Measurements from ENCODE around the gene TRIM10.
"Not testable (repeated sequence)": the region's sequence is repeated elsewhere in the genome, so short reads cannot be mapped to it uniquely, and the experiment has no call there.

Gene TRIM10

DNA sequence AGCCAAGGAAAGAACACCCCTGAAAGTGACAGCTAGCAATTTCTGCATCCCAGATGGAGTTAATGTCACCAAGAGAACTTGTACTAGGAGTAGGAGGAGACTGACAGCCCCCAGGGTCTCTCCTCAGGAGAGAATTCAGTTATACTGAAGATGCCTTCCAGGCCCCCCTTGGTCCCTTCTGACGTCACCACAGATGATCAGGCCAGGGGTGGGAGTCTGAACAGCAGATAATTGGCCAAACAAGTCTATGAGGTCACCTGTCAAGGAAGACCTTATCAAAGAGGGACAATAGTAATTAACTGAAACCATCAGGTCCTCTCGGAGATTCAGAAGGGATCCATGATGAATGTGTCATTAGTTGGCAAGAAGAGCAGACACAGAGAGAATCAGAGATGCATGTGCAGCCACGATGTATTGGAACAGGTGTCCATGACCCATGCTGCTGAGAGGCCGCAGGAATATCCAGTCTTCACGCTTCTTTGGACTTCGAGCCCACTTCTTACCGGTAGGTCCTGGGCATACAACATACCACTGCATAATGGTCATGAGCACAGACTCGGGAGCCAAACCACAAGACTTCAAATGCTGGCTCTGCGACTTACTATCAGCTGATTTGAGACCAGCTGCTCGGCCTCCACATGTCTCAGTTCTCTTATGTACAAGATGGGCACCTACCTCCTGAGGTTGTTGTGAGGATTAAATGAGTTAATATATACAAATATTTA lies 10.2 kb downstream of the TRIM10 start:
- Histone ChIP-seq H3K4me3 (ENCODE audit: low read length) (no peak overlapping the region), H3K4me1 (ENCODE audit: control insufficient read depth, insufficient read depth, low read length) (peaks cover 15% of the 10 kb centered on the region), H3K36me3 (ENCODE audit: control insufficient read depth, insufficient read depth, low read length, severe bottlenecking) (no peaks in the 10 kb centered on the region), H3K27me3 (replicated peaks; ENCODE audit: control insufficient read depth, insufficient read depth, low read length) (peaks cover under 1% of the 10 kb centered on the region), H3K9me3 (ENCODE audit: control insufficient read depth, low read length) (no peaks in the 10 kb centered on the region), H3K9ac (ENCODE audit: low read length) (no peak overlapping the region)
- no peak for DNase-seq (ENCODE audit: low read depth)

DNA sequence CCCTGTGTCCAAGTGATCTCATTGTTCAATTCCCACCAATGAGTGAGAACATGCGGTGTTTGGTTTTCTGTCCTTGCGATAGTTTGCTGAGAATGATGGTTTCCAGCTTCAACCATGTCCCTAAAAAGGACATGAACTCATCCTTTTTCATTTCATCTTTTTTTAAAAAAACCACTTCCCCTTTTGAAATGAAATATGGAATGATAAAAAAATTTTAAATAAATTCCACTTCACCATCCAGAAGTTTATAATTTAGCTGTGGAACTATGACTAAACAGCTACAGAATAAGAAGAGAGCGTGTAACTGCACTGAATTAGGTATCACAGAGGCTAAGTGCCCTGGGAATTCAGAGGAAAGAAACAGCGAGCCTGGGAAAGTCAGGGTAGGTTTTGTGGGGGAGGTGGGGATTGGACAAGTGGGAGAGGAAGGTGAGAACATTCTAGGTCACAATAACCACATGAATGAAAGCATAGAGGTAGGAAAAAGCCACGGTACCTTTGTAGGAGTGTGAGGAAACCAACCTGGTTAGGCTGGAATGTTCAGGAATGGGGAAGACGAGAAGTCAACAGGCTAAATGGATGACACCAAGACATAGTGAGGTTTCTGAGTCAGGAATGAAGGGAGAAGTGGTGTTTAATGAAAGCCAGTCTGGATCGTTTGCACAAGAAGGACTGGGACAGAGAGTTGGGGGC lies 11.0 kb downstream of the TRIM10 start:
- Histone ChIP-seq H3K9me3 (ENCODE audit: control insufficient read depth, low read length) (no peaks in the 10 kb centered on the region), H3K27me3 (replicated peaks; ENCODE audit: control insufficient read depth, insufficient read depth, low read length) (peaks cover 6% of the 10 kb centered on the region)

DNA sequence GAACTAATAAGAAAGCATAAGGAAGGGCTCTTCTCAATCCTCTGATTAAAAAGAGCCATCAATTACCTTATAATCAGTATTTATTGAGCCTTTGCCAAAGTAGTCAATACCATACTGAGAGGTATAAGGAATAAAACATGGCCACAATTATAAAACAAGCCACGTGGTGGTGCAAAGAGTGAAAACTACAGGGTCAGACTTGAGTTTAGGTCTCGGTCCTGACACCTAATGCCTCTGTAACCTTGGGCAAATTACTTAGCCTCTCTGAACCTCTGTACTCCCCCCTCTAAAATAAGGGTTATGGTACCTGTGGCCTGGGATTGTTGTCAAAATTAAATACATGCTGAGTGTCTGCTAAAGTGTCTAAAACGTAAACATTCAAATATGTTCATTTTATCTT lies 11.8 kb downstream of the TRIM10 start:
- DNase-seq (ENCODE audit: low read depth): no peak
- Histone ChIP-seq H3K4me3 (ENCODE audit: low read length) (no peak overlapping the region), H3K9me3 (ENCODE audit: control insufficient read depth, low read length) (no peaks in the 10 kb centered on the region), H3K9ac (ENCODE audit: low read length) (no peak overlapping the region), H3K36me3 (ENCODE audit: control insufficient read depth, insufficient read depth, low read length, severe bottlenecking) (no peaks in the 10 kb centered on the region), H3K4me1 (ENCODE audit: control insufficient read depth, insufficient read depth, low read length) (no peaks in the 10 kb centered on the region), H3K27me3 (replicated peaks; ENCODE audit: control insufficient read depth, insufficient read depth, low read length) (peaks cover 9% of the 10 kb centered on the region)

More for the DNA sequence above, 11.0 kb downstream of the TRIM10 start:
- H3K9ac ChIP-seq (ENCODE audit: low read length): no peak overlapping the region
- H3K36me3 ChIP-seq (ENCODE audit: control insufficient read depth, insufficient read depth, low read length, severe bottlenecking): no peaks in the 10 kb centered on the region
- H3K4me1 ChIP-seq (ENCODE audit: control insufficient read depth, insufficient read depth, low read length): peaks cover 6% of the 10 kb centered on the region
- no peak overlapping the region for H3K4me3 ChIP-seq (ENCODE audit: low read length)
- DNase-seq (ENCODE audit: low read depth): no peak

DNA sequence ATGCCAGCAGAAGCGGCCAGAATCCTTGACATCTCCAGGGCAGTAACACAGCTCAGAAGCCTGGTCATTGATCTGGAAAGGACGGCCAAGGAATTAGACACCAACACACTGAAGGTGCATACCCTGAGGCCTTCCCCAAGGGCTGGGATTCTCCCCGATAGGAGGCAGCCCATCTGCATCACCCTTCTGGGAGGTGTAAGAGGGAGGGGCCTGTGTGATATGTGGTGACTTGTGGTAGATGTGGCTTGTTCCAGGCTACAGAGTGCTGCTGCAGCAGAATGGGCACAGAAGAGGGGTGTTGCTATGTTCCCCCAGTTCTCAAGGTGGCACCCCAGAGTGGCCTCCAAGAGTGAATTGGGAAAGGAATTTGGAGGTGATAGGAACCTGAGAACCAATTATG lies 13.9 kb downstream of the TRIM10 start:
- no peak overlapping the region for H3K9ac ChIP-seq (ENCODE audit: low read length)
- H3K9me3 ChIP-seq (ENCODE audit: control insufficient read depth, low read length): no peaks in the 10 kb centered on the region
- DNase-seq (ENCODE audit: low read depth): no peak
- no peak overlapping the region for H3K4me3 ChIP-seq (ENCODE audit: low read length)
- H3K36me3 ChIP-seq (ENCODE audit: control insufficient read depth, insufficient read depth, low read length, severe bottlenecking): no peaks in the 10 kb centered on the region
- H3K27me3 ChIP-seq (replicated peaks; ENCODE audit: control insufficient read depth, insufficient read depth, low read length): peaks cover 9% of the 10 kb centered on the region
- H3K4me1 ChIP-seq (ENCODE audit: control insufficient read depth, insufficient read depth, low read length): no peaks in the 10 kb centered on the region

DNA sequence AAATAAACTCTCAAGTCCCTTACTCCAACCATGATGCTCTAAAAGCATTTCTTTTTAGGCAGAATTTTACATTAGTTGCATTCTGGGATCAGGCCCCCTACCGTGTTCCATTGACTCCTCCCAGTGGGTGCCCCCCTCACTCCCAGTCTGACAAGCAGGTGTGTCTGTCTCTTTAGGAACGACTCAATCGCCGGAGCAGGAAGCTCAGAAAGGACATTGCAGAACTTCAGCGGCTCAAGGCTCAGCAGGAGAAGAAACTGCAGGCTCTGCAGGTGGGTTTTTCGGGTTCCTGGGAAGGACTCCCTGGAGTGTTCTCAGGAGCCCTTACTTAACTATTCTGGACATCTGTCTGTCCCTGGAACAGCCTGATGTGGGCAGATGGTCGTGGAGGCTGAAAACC lies 15.2 kb downstream of the TRIM10 start:
- H3K9me3 ChIP-seq (ENCODE audit: control insufficient read depth, low read length): no peaks in the 10 kb centered on the region
- DNase-seq (ENCODE audit: low read depth): no peak
- no peaks in the 10 kb centered on the region for H3K4me1 ChIP-seq (ENCODE audit: control insufficient read depth, insufficient read depth, low read length)
- H3K36me3 ChIP-seq (ENCODE audit: control insufficient read depth, insufficient read depth, low read length, severe bottlenecking): no peaks in the 10 kb centered on the region
- H3K9ac ChIP-seq (ENCODE audit: low read length): no peak overlapping the region
- peaks cover 18% of the 10 kb centered on the region for H3K27me3 ChIP-seq (replicated peaks; ENCODE audit: control insufficient read depth, insufficient read depth, low read length)
- H3K4me3 ChIP-seq (ENCODE audit: low read length): no peak overlapping the region

DNA sequence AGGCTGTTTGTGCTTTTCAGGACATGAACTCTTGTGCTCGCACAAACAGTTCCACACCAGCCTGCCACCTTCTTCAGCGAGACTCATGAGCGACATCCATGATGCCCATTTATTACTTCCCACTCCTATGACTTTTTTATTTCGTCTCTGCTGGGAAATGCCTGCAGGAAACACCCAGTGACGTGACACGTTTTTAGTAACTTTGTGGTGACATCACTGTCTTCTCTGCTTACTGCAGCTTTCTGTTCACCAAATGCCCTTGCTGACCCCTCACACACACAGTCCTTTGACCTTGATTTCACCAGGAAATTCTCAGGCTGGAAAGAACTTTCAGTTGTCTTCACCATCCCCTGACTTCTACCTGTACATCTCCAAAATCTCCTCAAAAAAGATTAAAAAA lies 16.2 kb downstream of the TRIM10 start:
- Histone ChIP-seq H3K9me3 (ENCODE audit: control insufficient read depth, low read length) (no peaks in the 10 kb centered on the region), H3K9ac (ENCODE audit: low read length) (no peak overlapping the region), H3K4me3 (ENCODE audit: low read length) (no peak overlapping the region), H3K4me1 (ENCODE audit: control insufficient read depth, insufficient read depth, low read length) (no peaks in the 10 kb centered on the region), H3K36me3 (ENCODE audit: control insufficient read depth, insufficient read depth, low read length, severe bottlenecking) (no peaks in the 10 kb centered on the region), H3K27me3 (replicated peaks; ENCODE audit: control insufficient read depth, insufficient read depth, low read length) (peaks cover 20% of the 10 kb centered on the region)
- DNase-seq (ENCODE audit: low read depth): no peak

DNA sequence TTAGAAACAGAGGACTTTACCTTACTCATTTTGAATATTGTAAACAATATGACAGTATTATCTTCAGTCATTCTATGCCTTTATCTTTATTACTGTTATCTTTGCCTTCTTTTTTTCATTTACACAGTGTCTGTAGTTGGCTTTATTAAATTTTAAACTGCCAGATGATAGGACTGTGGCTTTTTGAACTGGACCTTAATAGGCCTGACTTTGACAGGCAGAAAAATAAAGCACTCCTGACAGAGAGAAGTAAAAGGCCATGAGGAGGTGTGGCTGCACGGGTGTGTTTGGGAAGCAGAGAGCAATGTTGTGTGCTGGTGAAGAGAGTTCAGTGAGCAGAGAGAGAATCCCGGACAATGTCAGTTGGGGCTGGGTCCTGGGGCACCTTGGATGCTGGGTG lies 17.2 kb downstream of the TRIM10 start:
- Histone ChIP-seq H3K9ac (ENCODE audit: low read length) (no peak overlapping the region), H3K36me3 (ENCODE audit: control insufficient read depth, insufficient read depth, low read length, severe bottlenecking) (no peaks in the 10 kb centered on the region), H3K27me3 (replicated peaks; ENCODE audit: control insufficient read depth, insufficient read depth, low read length) (peaks cover 20% of the 10 kb centered on the region), H3K4me3 (ENCODE audit: low read length) (no peak overlapping the region), H3K9me3 (ENCODE audit: control insufficient read depth, low read length) (no peaks in the 10 kb centered on the region), H3K4me1 (ENCODE audit: control insufficient read depth, insufficient read depth, low read length) (no peaks in the 10 kb centered on the region)
- DNase-seq (ENCODE audit: low read depth): no peak

DNA sequence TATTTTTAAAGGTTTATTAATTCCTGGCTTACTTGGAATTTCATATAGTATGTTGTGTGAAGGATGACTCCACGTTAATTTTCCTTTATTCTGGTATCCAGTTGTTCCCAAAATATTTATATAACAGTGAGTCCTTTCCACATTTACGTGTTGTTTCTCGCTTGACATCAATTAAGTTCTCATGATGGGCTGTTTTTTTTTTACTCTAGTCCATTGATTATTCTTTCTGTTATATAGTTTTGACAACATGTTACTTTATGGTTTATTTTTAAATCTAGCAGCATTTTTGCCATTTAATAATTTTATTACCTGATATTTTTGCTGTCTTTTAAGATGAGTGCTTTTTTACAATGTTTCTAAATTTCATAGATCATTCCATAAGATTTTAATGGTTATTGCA lies 18.3 kb downstream of the TRIM10 start:
- Histone ChIP-seq H3K4me3 (ENCODE audit: low read length) (no peak overlapping the region), H3K9ac (ENCODE audit: low read length) (no peak overlapping the region), H3K4me1 (ENCODE audit: control insufficient read depth, insufficient read depth, low read length) (no peaks in the 10 kb centered on the region), H3K9me3 (ENCODE audit: control insufficient read depth, low read length) (no peaks in the 10 kb centered on the region), H3K36me3 (ENCODE audit: control insufficient read depth, insufficient read depth, low read length, severe bottlenecking) (no peaks in the 10 kb centered on the region), H3K27me3 (replicated peaks; ENCODE audit: control insufficient read depth, insufficient read depth, low read length) (peaks cover 20% of the 10 kb centered on the region)
- DNase-seq (ENCODE audit: low read depth): no peak

DNA sequence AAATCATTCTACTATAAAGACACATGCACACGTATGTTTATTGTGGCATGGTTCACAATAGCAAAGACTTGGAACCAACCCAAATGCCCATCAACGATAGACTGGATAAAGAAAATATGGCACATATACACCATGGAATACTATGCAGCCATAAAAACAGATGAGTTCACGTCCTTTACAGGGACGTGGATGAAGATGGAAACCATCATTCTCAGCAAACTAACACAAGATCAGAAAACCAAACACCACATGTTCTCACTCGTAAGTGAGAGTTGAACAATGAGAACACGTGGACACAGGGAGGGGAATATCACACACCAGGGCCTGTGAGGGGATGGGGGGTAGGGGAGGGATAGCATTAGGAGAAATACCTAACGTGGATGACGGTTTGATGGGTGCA lies 20.8 kb downstream of the TRIM10 start:
- H3K36me3 ChIP-seq (ENCODE audit: control insufficient read depth, insufficient read depth, low read length, severe bottlenecking); DNase-seq (ENCODE audit: low read depth); H3K4me3 ChIP-seq (ENCODE audit: low read length); H3K9ac ChIP-seq (ENCODE audit: low read length); H3K9me3 ChIP-seq (ENCODE audit: control insufficient read depth, low read length); H3K4me1 ChIP-seq (ENCODE audit: control insufficient read depth, insufficient read depth, low read length): not testable (repeated sequence)
- H3K27me3 ChIP-seq (replicated peaks; ENCODE audit: control insufficient read depth, insufficient read depth, low read length): peaks cover 14% of the 10 kb centered on the region

DNA sequence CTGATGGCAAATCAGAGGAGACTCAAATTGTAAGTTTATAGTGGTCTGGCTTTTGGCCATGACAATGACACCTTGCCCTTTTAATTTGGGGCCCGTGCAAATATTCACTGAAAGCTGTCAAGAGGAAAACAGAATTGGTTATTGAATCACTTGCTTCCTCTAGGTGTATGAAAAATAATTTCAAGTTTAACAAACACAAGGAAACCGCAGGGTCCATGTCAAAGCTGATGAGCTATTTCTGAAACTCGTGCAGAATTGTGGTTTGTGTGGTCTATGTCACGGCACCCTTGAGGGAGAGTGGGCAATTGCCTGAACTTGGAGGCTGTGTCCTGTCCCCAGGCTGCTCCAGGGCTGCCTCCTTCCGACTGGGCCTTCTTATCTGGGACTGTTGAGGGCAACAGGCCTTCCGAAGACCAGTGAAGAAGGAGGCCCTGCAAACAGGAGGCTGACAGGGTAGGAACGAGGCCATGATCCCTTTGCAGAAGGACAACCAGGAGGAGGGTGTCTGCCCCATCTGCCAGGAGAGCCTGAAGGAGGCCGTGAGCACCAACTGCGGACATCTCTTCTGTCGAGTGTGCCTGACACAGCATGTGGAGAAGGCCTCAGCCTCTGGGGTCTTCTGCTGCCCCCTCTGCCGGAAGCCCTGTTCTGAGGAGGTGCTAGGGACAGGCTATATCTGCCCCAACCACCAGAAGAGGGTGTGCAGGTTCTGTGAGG lies 24.3 kb downstream of the TRIM10 start:
- H3K9me3 ChIP-seq (ENCODE audit: control insufficient read depth, low read length): no peaks in the 10 kb centered on the region
- H3K27me3 ChIP-seq (replicated peaks; ENCODE audit: control insufficient read depth, insufficient read depth, low read length): peaks cover 14% of the 10 kb centered on the region
- H3K36me3 ChIP-seq (ENCODE audit: control insufficient read depth, insufficient read depth, low read length, severe bottlenecking): no peaks in the 10 kb centered on the region

DNA sequence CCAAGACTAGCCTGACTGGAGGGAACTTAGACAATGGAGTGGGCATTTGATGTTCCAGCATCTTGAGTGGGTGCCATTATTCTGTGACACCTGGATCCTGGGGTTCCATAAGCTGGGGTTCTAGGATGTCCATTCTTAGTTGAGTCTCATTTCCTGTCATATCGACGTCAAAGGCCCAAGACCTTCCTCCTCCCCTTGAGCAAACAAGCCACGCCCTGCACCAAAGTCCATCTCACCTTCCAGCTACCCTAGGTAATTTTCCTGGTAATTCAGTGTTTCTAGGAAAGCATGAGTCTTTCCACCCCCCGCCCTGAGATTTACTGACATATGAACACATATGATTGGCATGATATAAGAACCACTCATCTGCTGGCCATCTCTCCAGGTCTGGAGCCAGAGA lies 25.3 kb downstream of the TRIM10 start, which contains the start of gene TRIM40:
Gene TRIM40, plus strand, starts transcription at position 384 of the 400 bp plus-strand sequence. CDS start 897 bp downstream, outside the sequence.
- H3K27me3 ChIP-seq (replicated peaks; ENCODE audit: control insufficient read depth, insufficient read depth, low read length): peaks cover 6% of the 10 kb centered on the region

More for the DNA sequence above, 24.3 kb downstream of the TRIM10 start:
- no peak overlapping the region for H3K4me3 ChIP-seq (ENCODE audit: low read length)
- H3K9ac ChIP-seq (ENCODE audit: low read length): no peak overlapping the region
- DNase-seq (ENCODE audit: low read depth): no peak
- H3K4me1 ChIP-seq (ENCODE audit: control insufficient read depth, insufficient read depth, low read length): no peaks in the 10 kb centered on the region

More for the DNA sequence above, 25.3 kb downstream of the TRIM10 start, which contains the start of gene TRIM40:
- Histone ChIP-seq H3K36me3 (ENCODE audit: control insufficient read depth, insufficient read depth, low read length, severe bottlenecking) (no peaks in the 10 kb centered on the region), H3K9me3 (ENCODE audit: control insufficient read depth, low read length) (no peaks in the 10 kb centered on the region), H3K9ac (ENCODE audit: low read length) (no peak within 1 kb of the TSS), H3K4me1 (ENCODE audit: control insufficient read depth, insufficient read depth, low read length) (peaks cover 2% of the 10 kb centered on the region), H3K4me3 (ENCODE audit: low read length) (no peak within 1 kb of the TSS)
- DNase-seq (ENCODE audit: low read depth): no peak

Measured in adipocyte (in vitro differentiated cells).